Osteocyte (in vitro differentiated cells): ENCODE results near the gene ZFP30. TPM values are rescaled to one million over a fixed set of nuclear protein-coding genes. Genes with fewer than 3 reads are reported as not detected.
A peak's percentile ranks its signal among the peaks of the same experiment; 100 is the strongest.

Experiments used
- DNase-seq: peaks from one replicate; pipeline ENCODE4 v3.0.0; 2021; ENCODE audit warnings: mixed read lengths; ENCODE audit not compliant: unreplicated experiment; ENCODE audit errors: extremely low spot score
- H3K27ac Mint-ChIP-seq: one replicate; pipeline ENCODE4 v1.8.0; 2021; ENCODE audit warnings: mild to moderate bottlenecking, mixed read lengths; ENCODE audit not compliant: unreplicated experiment
- H3K27me3 Mint-ChIP-seq: one replicate; pipeline ENCODE4 v1.8.0; 2021; ENCODE audit warnings: mixed read lengths; ENCODE audit not compliant: unreplicated experiment
- H3K36me3 Mint-ChIP-seq: one replicate; pipeline ENCODE4 v1.8.0; 2021; ENCODE audit warnings: mixed read lengths; ENCODE audit not compliant: unreplicated experiment
- H3K4me1 Mint-ChIP-seq: one replicate; pipeline ENCODE4 v1.8.0; 2021; ENCODE audit warnings: mixed read lengths; ENCODE audit not compliant: unreplicated experiment
- H3K4me3 Mint-ChIP-seq: one replicate; pipeline ENCODE4 v1.8.0; 2021; ENCODE audit warnings: mild to moderate bottlenecking, moderate library complexity, mixed read lengths; ENCODE audit not compliant: unreplicated experiment
- H3K9me3 Mint-ChIP-seq: one replicate; pipeline ENCODE4 v1.8.0; 2021; ENCODE audit warnings: mixed read lengths; ENCODE audit not compliant: unreplicated experiment
- CTCF ChIP-seq: fragments of 200-600 bp; sonication (generic); IDR thresholded peaks from 2 replicates; pipeline ENCODE4 v1.5.0; 2021; ENCODE audit warnings: antibody characterized with exemption, mild to moderate bottlenecking, moderate library complexity
- total RNA-seq: library from RNA; stranded (reverse); gene quantifications from 2 replicates; pipeline ENCODE4 v1.2.1, GENCODE V29; 2021

Gene ZFP30
- total RNA-seq, 1 donor from 2014 or later: 16.0 TPM

- Mint-ChIP-seq H3K4me3 (peak overlapping the region; percentile 97), H3K36me3 (peaks cover 16% of the 10 kb centered on the region), H3K27me3 (no peaks in the 10 kb centered on the region), H3K4me1 (peaks cover 27% of the 10 kb centered on the region), H3K27ac (peak overlapping the region; percentile 96), H3K9me3 (peaks cover 20% of the 10 kb centered on the region)
- no peak for DNase-seq
- TF ChIP-seq CTCF: no peak
Observed at GRCh38 chr19:37654629-37655300, 500 bp downstream of the ZFP30 start.

- peaks cover 20% of the 10 kb centered on the region for H3K36me3 Mint-ChIP-seq
- no peak for DNase-seq
- peaks cover 27% of the 10 kb centered on the region for H3K4me1 Mint-ChIP-seq
- H3K27ac Mint-ChIP-seq: peak overlapping the region; percentile 96
- peak overlapping the region; percentile 97 for H3K4me3 Mint-ChIP-seq
- H3K27me3 Mint-ChIP-seq: no peaks in the 10 kb centered on the region
- no peak for TF ChIP-seq CTCF
- H3K9me3 Mint-ChIP-seq: peaks cover 19% of the 10 kb centered on the region
Observed at GRCh38 chr19:37654118-37654517, 1.1 kb downstream of the ZFP30 start.

- Mint-ChIP-seq H3K27ac (no peak overlapping the region), H3K27me3 (no peaks in the 10 kb centered on the region), H3K4me1 (no peaks in the 10 kb centered on the region), H3K4me3 (no peak overlapping the region), H3K36me3 (peaks cover 53% of the 10 kb centered on the region), H3K9me3 (peaks cover 45% of the 10 kb centered on the region)
- no peak for TF ChIP-seq CTCF
- no peak for DNase-seq
Observed at GRCh38 chr19:37635076-37636056, 19.9 kb downstream of the ZFP30 start.

- Mint-ChIP-seq H3K4me1 (peaks cover 19% of the 10 kb centered on the region), H3K4me3 (peak overlapping the region; percentile 94), H3K27ac (peak overlapping the region; percentile 95), H3K9me3 (peaks cover 23% of the 10 kb centered on the region), H3K27me3 (no peaks in the 10 kb centered on the region), H3K36me3 (peaks cover 18% of the 10 kb centered on the region)
- TF ChIP-seq CTCF: no peak
- DNase-seq: no peak
Observed at GRCh38 chr19:37594982-37595382, 60.3 kb downstream of the ZFP30 start.
